ENCODE results near the gene CD226.

The CD226 gene

GRCh38 chr18:69804776-69805501 is 142.7 kb downstream of the CD226 start:
- DNase-seq: no peak

Measured in activated CD4-positive, CD25-positive, alpha-beta regulatory T cell (primary cell).